HCT116 (cell line): ENCODE measurements around the gene SCGB1A1. TPM values are rescaled to one million over a fixed set of nuclear protein-coding genes. Genes with fewer than 3 reads are reported as not detected.
"Not testable (repeated sequence)": the region's sequence is repeated elsewhere in the genome, so short reads cannot be mapped to it uniquely, and the experiment has no call there.

Experiments used
- ATAC-seq: fragments of 200-7000 bp; cut with Tn5 transposase; 2 replicates; pipeline ENCODE4 v1.9.1; 2020; ENCODE audit warnings: mild to moderate bottlenecking, moderate library complexity
- BruUV-seq: library from RNA; stranded (reverse); fragments of 400-500 nt; replicated peaks from 2 replicates; lab custom pipeline; 2021; lab: Mats Ljungman, UMichigan
- CTCF ChIA-PET: fragments of 300-600 bp; sonication (Branson Sonifier 250); formaldehyde crosslinking; loops from one replicate; lab custom pipeline; 2021; ENCODE audit warnings: antibody characterized with exemption; lab: Charles Lee
- POLR2A ChIA-PET: fragments of 300-600, 350-600 bp; sonication (Branson Sonifier 250); formaldehyde crosslinking; loops from one replicate; lab custom pipeline; 2021; ENCODE audit warnings: antibody characterized with exemption; lab: Charles Lee
- RAD21 ChIA-PET, 2 experiments: fragments of 300-600 bp; sonication (Branson Sonifier 250); formaldehyde crosslinking; loops; one replicate each; lab custom pipeline; 2023; ENCODE audit warnings: low total read pairs in 2 of 2; ENCODE audit not compliant: uncharacterized antibody in 2 of 2, unreplicated experiment in 2 of 2, low non-redundant PET in 1 of 2; lab: Charles Lee
- DNase-seq: peaks from one replicate; pipeline ENCODE4 v3.0.0-alpha.2; 2010; ENCODE audit warnings: low read depth, low spot score
- H2AFZ ChIP-seq: fragments of 200-600 bp; shearing (Covaris generic), sonication (generic); 2 replicates; pipeline ENCODE4 v1.6.1; 2017; ENCODE audit warnings: low read depth, mixed run types, mixed read lengths, antibody characterized with exemption, low read length; ENCODE audit not compliant: poor library complexity, severe bottlenecking
- H3K27ac ChIP-seq: 2 replicates; pipeline ENCODE4 v1.5.1; 2012; ENCODE audit warnings: low read depth, low read length
- H3K27me3 ChIP-seq: fragments of 200-600 bp; sonication (generic); 2 replicates; pipeline ENCODE4 v1.6.1; 2016; ENCODE audit warnings: mixed run types, low read length, mixed read lengths; ENCODE audit not compliant: insufficient read depth
- H3K36me3 ChIP-seq, 2 experiments: fragments of 200-500 bp in 1 of 2; fragments of 200-600 bp in 1 of 2; sonication (Bioruptor generic) in 1 of 2; sonication (generic) in 1 of 2; 2 replicates each; pipeline versions ENCODE4 v1.5.1 to v1.6.1; 2014 to 2016; ENCODE audit warnings: low read length in 2 of 2, inconsistent platforms in 1 of 2, mixed read lengths in 1 of 2, mixed run types in 1 of 2; ENCODE audit not compliant: insufficient read depth in 2 of 2, control insufficient read depth in 1 of 2
- H3K4me1 ChIP-seq, 2 experiments: fragments of 200-600 bp in 1 of 2; sonication (generic) in 1 of 2; 2 replicates each; pipeline versions ENCODE4 v1.5.1 to v1.6.1; 2012 to 2017; ENCODE audit warnings: low read length in 2 of 2, inconsistent platforms in 1 of 2, mild to moderate bottlenecking in 1 of 2, mixed read lengths in 1 of 2, mixed run types in 1 of 2, moderate library complexity in 1 of 2; ENCODE audit not compliant: insufficient read depth in 2 of 2, control insufficient read depth in 1 of 2
- H3K4me2 ChIP-seq: fragments of 200-600 bp; sonication (generic); 2 replicates; pipeline ENCODE4 v1.6.1; 2017; ENCODE audit warnings: mixed run types, low read length, mixed read lengths
- H3K4me3 ChIP-seq, 2 experiments: fragments of 200-600 bp in 1 of 2; sonication (generic) in 1 of 2; replicated peaks in 1 of 2; 2 replicates each; pipeline ENCODE4 v1.5.1; 2011 to 2016; ENCODE audit warnings: low read length in 2 of 2, control low read depth in 1 of 2, low read depth in 1 of 2, mild to moderate bottlenecking in 1 of 2, mixed read lengths in 1 of 2, mixed run types in 1 of 2
- H3K79me2 ChIP-seq: fragments of 200-600 bp; sonication (generic); 2 replicates; pipeline ENCODE4 v1.6.1; 2017; ENCODE audit warnings: mild to moderate bottlenecking, mixed run types, low read length, moderate library complexity, mixed read lengths; ENCODE audit not compliant: insufficient read depth
- H3K9ac ChIP-seq: fragments of 200-600 bp; sonication (generic); 2 replicates; pipeline ENCODE4 v1.6.1; 2016; ENCODE audit warnings: low read length, mixed read lengths
- H3K9me2 ChIP-seq: fragments of 200-600 bp; sonication (generic), shearing (Covaris generic); 2 replicates; pipeline ENCODE4 v1.6.1; 2017; ENCODE audit warnings: mixed run types, mild to moderate bottlenecking, moderate library complexity; ENCODE audit not compliant: insufficient read depth
- H3K9me3 ChIP-seq, 2 experiments: fragments of 200-500 bp in 1 of 2; fragments of 200-600 bp in 1 of 2; sonication (Bioruptor generic) in 1 of 2; sonication (generic) in 1 of 2; 2 replicates each; pipeline ENCODE4 v1.6.1; 2014 to 2017; ENCODE audit warnings: low read length in 2 of 2, mixed read lengths in 2 of 2, inconsistent platforms in 1 of 2, low read depth in 1 of 2, mild to moderate bottlenecking in 1 of 2, mixed run types in 1 of 2, moderate library complexity in 1 of 2; ENCODE audit not compliant: control insufficient read depth in 1 of 2, insufficient read depth in 1 of 2
- H4K20me1 ChIP-seq: fragments of 200-600 bp; sonication (generic), shearing (Covaris generic); 2 replicates; pipeline ENCODE4 v1.6.1; 2017; ENCODE audit warnings: mixed run types, mild to moderate bottlenecking, moderate library complexity; ENCODE audit not compliant: insufficient read depth
- CEBPB ChIP-seq: IDR thresholded peaks from 2 replicates; pipeline ENCODE4 v1.6.1; 2012; ENCODE audit warnings: low read depth
- CTCF ChIP-seq, 3 experiments: fragments of 200-600 bp in 1 of 3; sonication (generic) in 1 of 3; IDR thresholded peaks in 2 of 3; conservative IDR thresholded peaks in 1 of 3; 2 replicates each; pipeline ENCODE4 v1.5.1; 2012 to 2017; ENCODE audit warnings: low read depth in 2 of 3, low read length in 2 of 3, antibody characterized with exemption in 1 of 3, borderline replicate concordance in 1 of 3, control low read depth in 1 of 3, mild to moderate bottlenecking in 1 of 3, mixed read lengths in 1 of 3, mixed run types in 1 of 3, moderate library complexity in 1 of 3; ENCODE audit not compliant: insufficient read depth in 1 of 3
- ELF1 ChIP-seq: IDR thresholded peaks from 2 replicates; pipeline ENCODE4 v1.6.1; 2012; ENCODE audit warnings: low read depth, borderline replicate concordance
- EZH2 ChIP-seq: fragments of 200-600 bp; sonication (generic); IDR thresholded peaks from 2 replicates; pipeline ENCODE4 v1.6.1; 2017; ENCODE audit warnings: antibody characterized with exemption, mixed run types
- EZH2phosphoT487 ChIP-seq: fragments of 200-600 bp; IDR thresholded peaks from 2 replicates; pipeline ENCODE4 v1.6.1; 2018; ENCODE audit warnings: antibody characterized with exemption, borderline replicate concordance
- FOSL1 ChIP-seq: IDR thresholded peaks from 2 replicates; pipeline ENCODE4 v1.6.1; 2012; ENCODE audit warnings: low read depth
- JUND ChIP-seq: IDR thresholded peaks from 2 replicates; pipeline ENCODE4 v1.6.1; 2012
- MAX ChIP-seq: IDR thresholded peaks from 2 replicates; pipeline ENCODE4 v1.6.1; 2012
- POLR2AphosphoS5 ChIP-seq: IDR thresholded peaks from 2 replicates; pipeline ENCODE4 v1.6.1; 2011; ENCODE audit warnings: mild to moderate bottlenecking, low read depth, low read length, moderate library complexity
- RAD21 ChIP-seq: IDR thresholded peaks from 2 replicates; pipeline ENCODE4 v1.6.1; 2012; ENCODE audit warnings: low read depth, mild to moderate bottlenecking
- TCF7L2 ChIP-seq: IDR thresholded peaks from 2 replicates; pipeline ENCODE4 v1.7.0; 2011; ENCODE audit warnings: borderline replicate concordance, inconsistent platforms; ENCODE audit not compliant: insufficient read depth, insufficient read length; ENCODE audit errors: extremely low read depth
- YY1 ChIP-seq: IDR thresholded peaks from 2 replicates; pipeline ENCODE4 v1.6.1; 2011; ENCODE audit warnings: low read length, low read depth, moderate library complexity, mild to moderate bottlenecking; ENCODE audit not compliant: insufficient replicate concordance; ENCODE audit errors: extremely low read depth
- ZFX ChIP-seq: fragments of 450-650 bp; IDR thresholded peaks from 2 replicates; pipeline ENCODE4 v1.6.1; 2017
- intact Hi-C: fragments of 100-400 bp; cut with micrococcal nuclease; formaldehyde crosslinking; loops from 2 replicates; pipeline ENCODE4 v1.10.0; 2022
- total RNA-seq: library from RNA; stranded (reverse); gene quantifications from one replicate; pipeline ENCODE4 v1.2.1, GENCODE V29; 2021; ENCODE audit not compliant: unreplicated experiment
- TF ChIP-seq, protein P1 (sequence below): IDR thresholded peaks from 2 replicates; pipeline ENCODE4 v1.6.1; 2012

Gene SCGB1A1
- total RNA-seq, 1 experiment from 2014 or later, result 2.0 TPM

- Histone ChIP-seq H3K9me3 (no peaks in the 10 kb centered on the region), H3K79me2 (no peaks in the 10 kb centered on the region), H3K4me3 (no peak overlapping the region), H4K20me1 (no peaks in the 10 kb centered on the region), H3K9me2 (no peaks in the 10 kb centered on the region), H3K27me3 (peaks cover 5% of the 10 kb centered on the region; the same call in 1 of the 2 replicates), H3K4me1 (peaks cover 5 to 8% of the 10 kb centered on the region in 2 experiments; a peak in 3 of 4 replicates), H3K4me2 (peak overlapping the region; percentile 14; the same call in 1 of the 2 replicates), H2AFZ (no peak overlapping the region), H3K27ac (no peak overlapping the region), H3K36me3 (no peaks in the 10 kb centered on the region), H3K9ac (no peak overlapping the region)
- ChIA-PET CTCF (interaction anchor here (1.1 to 3.5 kb wide), 5 partner anchors 9 to 93 kb away, joined by 3 to 11 read pairs (median 5); no protein-coding TSS in a partner anchor), POLR2A (interaction anchor here (0.5 to 1.5 kb wide), 3 partner anchors 10 to 248 kb away, joined by 3 to 4 read pairs (median 3); no protein-coding TSS in a partner anchor), RAD21 (no interaction called here)
- intact Hi-C loops, result no loop called here
- ATAC-seq, result peak; percentile 75
- no TSS peak for BruUV-seq
- DNase-seq, result no peak
- TF ChIP-seq JUND (no peak), MAX (no peak), RAD21 (no peak), TCF7L2 (no peak), ZFX (no peak), CTCF (IDR thresholded peaks at IDR 0.05 in 2 of 3, conservative IDR thresholded peaks at IDR 0.05 in 1 of 3; ENCODE audit: borderline replicate concordance in 1 of 3, insufficient read depth in 1 of 3, low read depth in 2 of 3, low read length in 2 of 3) (no peak), POLR2AphosphoS5 (no peak), YY1 (no peak), EZH2phosphoT487 (no peak), ELF1 (no peak), CEBPB (no peak), FOSL1 (no peak), EZH2 (no peak)
- TF ChIP-seq, protein P1, sequence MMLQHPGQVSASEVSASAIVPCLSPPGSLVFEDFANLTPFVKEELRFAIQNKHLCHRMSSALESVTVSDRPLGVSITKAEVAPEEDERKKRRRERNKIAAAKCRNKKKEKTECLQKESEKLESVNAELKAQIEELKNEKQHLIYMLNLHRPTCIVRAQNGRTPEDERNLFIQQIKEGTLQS, result no peak
These were observed 30.6 kb downstream of the SCGB1A1 start for GRCh38 chr11:62449451-62449851.

DNA sequence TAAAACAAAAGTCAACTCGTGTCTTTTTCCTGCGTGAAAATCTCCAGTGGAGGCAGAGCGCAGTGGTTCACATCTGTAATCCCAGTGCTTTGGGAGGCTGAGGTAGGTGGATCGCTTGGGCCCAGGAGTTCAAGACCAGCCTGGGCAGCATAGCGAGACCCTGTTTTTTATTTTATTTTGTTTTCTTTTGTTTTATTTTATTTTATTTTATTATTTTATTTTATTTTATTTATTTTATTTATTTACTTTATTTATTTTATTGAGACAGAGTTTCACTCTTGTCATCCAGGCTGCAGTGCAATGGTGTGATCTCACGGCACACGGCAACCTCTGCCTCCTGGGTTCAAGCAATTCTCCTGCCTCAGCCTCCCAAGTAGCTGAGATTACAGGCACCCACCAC lies 31.1 kb downstream of the SCGB1A1 start:
- H3K27ac ChIP-seq, DNase-seq, BruUV-seq, H3K9me3 ChIP-seq, H3K4me1 ChIP-seq, H3K27me3 ChIP-seq, H3K9ac ChIP-seq, H3K79me2 ChIP-seq, RAD21 ChIA-PET, H2AFZ ChIP-seq, ATAC-seq, H3K4me3 ChIP-seq, H3K9me2 ChIP-seq, H4K20me1 ChIP-seq, intact Hi-C loops, H3K36me3 ChIP-seq: not testable (repeated sequence)
- peak overlapping the region; percentile 14; the same call in 1 of the 2 replicates for H3K4me2 ChIP-seq
- ChIA-PET POLR2A (interaction anchor here (0.5 to 1.5 kb wide), 2 partner anchors 10 to 248 kb away, joined by 3 read pairs; no protein-coding TSS in a partner anchor), CTCF (interaction anchor here (1.1 to 3.5 kb wide), 3 partner anchors 25 to 92 kb away, joined by 3 to 11 read pairs (median 4); no protein-coding TSS in a partner anchor)
